H1 (cell line): Measurements from ENCODE around the gene HIPK3.

Source experiments
- CHD2 ChIP-seq: IDR thresholded peaks from 2 replicates; pipeline ENCODE4 v1.6.1; 2012; ENCODE audit warnings: low read length, improper control_type of control experiment
- CTCF ChIP-seq, 3 experiments: IDR thresholded peaks; 1 replicate in 2 of 3; 2 replicates in 1 of 3; pipeline versions ENCODE4 v1.5.1 to v1.6.1; 2011; ENCODE audit warnings: low read length in 3 of 3, mild to moderate bottlenecking in 3 of 3, inconsistent platforms in 2 of 3, low read depth in 1 of 3, moderate library complexity in 1 of 3; ENCODE audit not compliant: insufficient read depth in 1 of 3; ENCODE audit errors: control extremely low read depth in 1 of 3
- EZH2 ChIP-seq: fragments of 200-600 bp; sonication (generic); IDR thresholded peaks from 2 replicates; pipeline ENCODE4 v1.7.1; 2012; ENCODE audit warnings: low read depth, mild to moderate bottlenecking, moderate library complexity, low read length, inconsistent platforms; ENCODE audit not compliant: severe bottlenecking
- GABPA ChIP-seq: IDR thresholded peaks from 2 replicates; pipeline ENCODE4 v1.6.1; 2011; ENCODE audit warnings: mild to moderate bottlenecking, low read length, moderate library complexity, borderline replicate concordance; ENCODE audit not compliant: insufficient read depth
- POLR2A ChIP-seq, 2 experiments: IDR thresholded peaks; 1 replicate in 1 of 2; 2 replicates in 1 of 2; pipeline ENCODE4 v1.6.1; 2011; ENCODE audit warnings: low read depth in 2 of 2, low read length in 2 of 2, mild to moderate bottlenecking in 2 of 2; ENCODE audit errors: control extremely low read depth in 1 of 2
- TAF1 ChIP-seq: IDR thresholded peaks from 2 replicates; pipeline ENCODE4 v1.6.1; 2011; ENCODE audit warnings: mild to moderate bottlenecking, low read depth, low read length
- TCF12 ChIP-seq: IDR thresholded peaks from 2 replicates; pipeline ENCODE4 v1.6.1; 2011; ENCODE audit warnings: low read depth, mild to moderate bottlenecking, low read length
- USF2 ChIP-seq: IDR thresholded peaks from 2 replicates; pipeline ENCODE4 v1.6.1; 2011; ENCODE audit warnings: low read length, improper control_type of control experiment

- TF ChIP-seq TAF1 (no peak), POLR2A (IDR thresholded peaks at IDR 0.05; ENCODE audit: control extremely low read depth in 1 of 2, low read depth in 2 of 2, low read length in 2 of 2) (no peak), USF2 (no peak), EZH2 (no peak), GABPA (no peak), CHD2 (no peak), CTCF (IDR thresholded peaks at IDR 0.05; ENCODE audit: control extremely low read depth in 1 of 3, insufficient read depth in 1 of 3, low read depth in 1 of 3, low read length in 3 of 3) (no peak), TCF12 (no peak)
Measured at GRCh38 chr11:33311680-33312079, 54.5 kb downstream of the HIPK3 start.
